Measurements from ENCODE around the gene MEGF10. TPM values are rescaled to one million over a fixed set of nuclear protein-coding genes. Genes with fewer than 3 reads are reported as not detected.

Gene MEGF10
- total and polyA plus RNA-seq, 2 experiments from 2014 or later = 1.7 to 8.2 TPM

DNA sequence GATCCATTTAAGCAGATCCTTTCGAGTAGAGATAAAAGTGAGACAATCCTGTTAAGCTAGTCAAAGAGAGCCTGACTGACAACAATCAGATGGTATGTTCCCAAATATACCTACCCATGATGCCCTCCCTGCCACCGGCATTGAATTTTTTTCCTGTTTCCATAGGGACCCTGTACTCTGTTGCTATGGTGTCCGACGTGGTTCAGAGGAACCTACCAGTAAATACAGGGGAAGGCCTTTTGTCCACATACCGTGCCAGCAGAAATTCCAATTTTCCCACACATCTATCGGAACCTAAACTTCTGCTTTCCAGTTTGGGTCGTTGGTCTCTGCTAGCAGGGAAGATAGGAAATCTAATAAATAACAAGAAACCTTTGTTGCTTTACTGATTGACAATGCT is 64.7 kb downstream of the MEGF10 start:
- no peak overlapping the region for H3K27ac ChIP-seq
- H3K4me3 ChIP-seq = no peak overlapping the region
- no peak for TF ChIP-seq CTCF (IDR thresholded peaks at IDR 0.05; ENCODE audit: low read depth, low read length)
- H3K4me1 ChIP-seq (ENCODE audit: low read depth) = peaks cover 3% of the 10 kb centered on the region
- H3K9me3 ChIP-seq (ENCODE audit: low read depth) = no peaks in the 10 kb centered on the region
- H3K27me3 ChIP-seq = no peaks in the 10 kb centered on the region
- DNase-seq (ENCODE audit: low read depth in 1 of 2, low spot score in 1 of 2) = no peak
- H3K36me3 ChIP-seq = no peaks in the 10 kb centered on the region

DNA sequence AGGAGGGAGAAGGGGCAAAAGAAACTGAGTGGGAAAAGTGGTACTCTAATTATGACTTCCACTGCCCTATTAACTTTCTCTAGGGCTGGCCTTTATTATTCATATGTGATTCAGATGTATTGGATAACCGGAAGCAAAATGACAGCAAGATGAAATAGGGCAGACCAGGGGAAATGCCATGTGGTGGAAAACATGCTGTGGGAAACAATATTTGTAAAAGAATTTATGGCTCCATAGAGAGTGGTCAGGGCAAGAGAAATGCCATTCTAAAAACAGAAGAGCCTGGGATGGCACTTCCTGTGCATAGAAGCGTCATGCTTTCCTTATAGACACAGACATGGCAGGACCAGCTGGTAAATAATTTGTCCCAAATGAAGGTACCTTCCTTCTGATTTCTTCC is 67.7 kb downstream of the MEGF10 start:
- H3K36me3 ChIP-seq = no peaks in the 10 kb centered on the region
- TF ChIP-seq CTCF (IDR thresholded peaks at IDR 0.05; ENCODE audit: low read depth, low read length) = no peak
- H3K9me3 ChIP-seq (ENCODE audit: low read depth) = no peaks in the 10 kb centered on the region
- DNase-seq (ENCODE audit: low read depth in 1 of 2, low spot score in 1 of 2) = peak in 1 of 2 donors; percentile 46
- peaks cover 3% of the 10 kb centered on the region for H3K4me1 ChIP-seq (ENCODE audit: low read depth)
- no peak overlapping the region for H3K4me3 ChIP-seq
- no peak overlapping the region for H3K27ac ChIP-seq
- no peaks in the 10 kb centered on the region for H3K27me3 ChIP-seq

- Histone ChIP-seq H3K9me3 (ENCODE audit: low read depth) (no peaks in the 10 kb centered on the region), H3K27me3 (no peaks in the 10 kb centered on the region), H3K4me3 (no peak overlapping the region), H3K27ac (no peak overlapping the region), H3K4me1 (ENCODE audit: low read depth) (peaks cover 3% of the 10 kb centered on the region), H3K36me3 (no peaks in the 10 kb centered on the region)
- no peak for TF ChIP-seq CTCF (IDR thresholded peaks at IDR 0.05; ENCODE audit: low read depth, low read length)
- DNase-seq (ENCODE audit: low read depth in 1 of 2, low spot score in 1 of 2) = peak in 1 of 2 donors; percentile 40
These were observed 68.1 kb downstream of the MEGF10 start for GRCh38 chr5:127358740-127359139.

DNA sequence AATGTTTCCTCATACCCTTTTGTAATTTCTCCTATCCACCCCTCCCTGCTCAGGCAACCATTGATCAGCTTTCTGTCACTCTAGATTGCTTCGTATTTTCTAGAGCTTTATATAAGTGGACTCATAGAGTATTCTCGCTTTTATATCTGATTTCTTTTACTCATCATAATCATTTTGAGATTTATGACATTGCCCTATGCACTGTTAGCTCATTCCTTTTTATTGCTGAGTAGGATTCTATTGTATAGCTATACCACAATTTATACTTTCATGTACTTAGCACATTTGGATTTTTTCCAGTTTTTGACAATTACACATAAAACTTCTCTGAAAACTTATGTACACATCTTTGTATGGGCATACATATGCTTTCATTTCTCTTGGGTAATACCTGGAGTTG is 68.9 kb downstream of the MEGF10 start:
- Histone ChIP-seq H3K27me3 (no peaks in the 10 kb centered on the region), H3K36me3 (no peaks in the 10 kb centered on the region), H3K4me3 (no peak overlapping the region), H3K27ac (no peak overlapping the region), H3K9me3 (ENCODE audit: low read depth) (no peaks in the 10 kb centered on the region), H3K4me1 (ENCODE audit: low read depth) (peaks cover 3% of the 10 kb centered on the region)
- no peak for TF ChIP-seq CTCF (IDR thresholded peaks at IDR 0.05; ENCODE audit: low read depth, low read length)
- no peak for DNase-seq (ENCODE audit: low read depth in 1 of 2, low spot score in 1 of 2)

DNA sequence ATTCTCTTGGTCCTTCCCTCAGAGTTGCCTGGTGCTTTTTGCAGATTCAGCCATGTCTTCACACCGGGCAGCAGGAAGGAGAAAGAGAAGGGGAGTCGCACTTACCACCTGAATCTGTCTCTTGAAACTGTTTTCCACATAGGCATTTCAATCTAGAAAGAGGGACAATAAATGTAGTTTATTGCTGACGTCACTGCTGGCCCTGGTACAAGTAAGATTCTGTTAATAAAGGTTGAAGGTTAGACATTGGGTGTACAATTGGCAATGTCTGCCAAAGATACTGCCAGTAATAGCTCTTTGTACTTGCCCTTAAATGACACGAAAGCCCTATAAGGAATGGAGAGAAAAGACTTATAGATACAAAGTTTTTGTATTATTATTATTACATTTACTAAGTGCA is 72.8 kb downstream of the MEGF10 start:
- H3K4me3 ChIP-seq = no peak overlapping the region

More for the DNA sequence above, 72.8 kb downstream of the MEGF10 start:
- Histone ChIP-seq H3K27ac (no peak overlapping the region), H3K4me1 (ENCODE audit: low read depth) (peaks cover 4% of the 10 kb centered on the region), H3K36me3 (no peaks in the 10 kb centered on the region), H3K9me3 (ENCODE audit: low read depth) (no peaks in the 10 kb centered on the region), H3K27me3 (no peaks in the 10 kb centered on the region)
- no peak for TF ChIP-seq CTCF (IDR thresholded peaks at IDR 0.05; ENCODE audit: low read depth, low read length)
- DNase-seq (ENCODE audit: low read depth in 1 of 2, low spot score in 1 of 2) = no peak
